Gastroesophageal sphincter (tissue), 4 donors: ENCODE measurements around the gene BAIAP2. TPM values are rescaled to one million over a fixed set of nuclear protein-coding genes. Genes with fewer than 3 reads are reported as not detected.
A peak's percentile ranks its signal among the peaks of the same experiment; 100 is the strongest.

Experiments
- ATAC-seq: fragments of 150-250 bp; one replicate; pipeline ENCODE4 v1.9.1; 2016; ENCODE audit warnings: mild to moderate bottlenecking, moderate library complexity
- H3K27ac ChIP-seq, 4 donors: fragments of 200-600 bp; sonication (generic) in 3 of 4; 1 replicate in 3 of 4; 2 replicates in 1 of 4; pipeline ENCODE4 v1.5.1; 2016 to 2019
- H3K27me3 ChIP-seq: fragments of 200-600 bp; sonication (generic); one replicate; pipeline ENCODE4 v1.5.1; 2019
- H3K36me3 ChIP-seq, 2 donors: fragments of 200-600 bp; sonication (generic); one replicate each; pipeline ENCODE4 v1.5.1; 2019; ENCODE audit warnings: control low read depth in 1 of 2
- H3K4me1 ChIP-seq, 3 donors: fragments of 200-600 bp; sonication (generic); 1 replicate in 2 of 3; 2 replicates in 1 of 3; pipeline ENCODE4 v1.5.1; 2016 to 2019; ENCODE audit warnings: control low read depth in 2 of 3
- H3K4me3 ChIP-seq, 2 donors: fragments of 200-600 bp; sonication (generic); one replicate each; pipeline ENCODE4 v1.5.1; 2019; ENCODE audit warnings: mild to moderate bottlenecking in 1 of 2, moderate library complexity in 1 of 2
- H3K9me3 ChIP-seq, 3 donors: fragments of 200-600 bp; sonication (generic); one replicate each; pipeline ENCODE4 v1.5.1; 2017 to 2019; ENCODE audit warnings: control low read depth in 2 of 3
- EP300 ChIP-seq: sonication (generic); formaldehyde crosslinking; IDR thresholded peaks from one replicate; pipeline ENCODE4 v1.6.1; 2017; ENCODE audit warnings: antibody characterized with exemption, mild to moderate bottlenecking
- POLR2A ChIP-seq, 2 donors: fragments of 450-650 bp; IDR thresholded peaks; one replicate each; pipeline ENCODE4 v1.6.1; 2017; ENCODE audit warnings: antibody characterized with exemption in 2 of 2, mild to moderate bottlenecking in 2 of 2, moderate library complexity in 1 of 2
- POLR2AphosphoS5 ChIP-seq: sonication (generic); formaldehyde crosslinking; IDR thresholded peaks from one replicate; pipeline ENCODE4 v1.6.1; 2017; ENCODE audit warnings: antibody characterized with exemption
- WGBS, 2 donors: methylation state at CpG; one replicate each; pipeline ENCODE4 v1.1.5; 2018; ENCODE audit warnings: low coverage in 1 of 2; 5-methylcytosine and 5-hydroxymethylcytosine counted together
- total RNA-seq, 4 donors: library from RNA; depleted of rRNA; stranded (reverse); fragments of >200 nt; gene quantifications; one replicate each; pipeline ENCODE4 v1.1.0, GENCODE V29; 2016
- TF ChIP-seq, protein P1 (sequence below), 4 experiments: fragments of 200-600 bp in 2 of 4; fragments of 450-650 bp in 2 of 4; sonication (generic) in 1 of 4; IDR thresholded peaks; one replicate each; pipeline ENCODE4 v1.5.1; 2017 to 2019; ENCODE audit warnings: antibody characterized with exemption in 4 of 4, mild to moderate bottlenecking in 2 of 4, moderate library complexity in 2 of 4

The BAIAP2 gene
- total RNA-seq, 4 donors from 2014 or later = 32.7 to 54.9 (median 40.6) TPM

DNA sequence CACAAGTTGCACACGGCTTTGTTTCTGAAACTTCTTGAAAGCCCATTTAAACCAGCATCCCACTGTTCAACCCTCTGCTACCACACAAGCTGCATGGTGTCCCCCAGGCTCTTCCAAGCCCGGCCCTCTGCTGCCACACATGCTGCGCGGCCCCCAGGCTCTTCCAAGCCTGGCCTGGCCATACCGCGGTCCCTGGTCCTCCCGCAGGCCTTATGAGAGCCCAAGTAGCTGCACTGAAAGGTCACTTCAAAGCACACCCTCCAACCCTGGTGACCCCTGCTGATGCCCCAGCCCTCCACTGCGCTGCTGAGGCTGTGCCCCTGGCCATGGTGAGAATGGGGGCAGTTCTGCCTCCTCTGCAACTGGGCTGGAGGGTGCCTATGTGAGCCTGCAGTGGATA, 104.5 kb downstream of the BAIAP2 start:
- Histone ChIP-seq H3K9me3 (no peaks in the 10 kb centered on the region), H3K27me3 (no peaks in the 10 kb centered on the region), H3K27ac (no peak overlapping the region), H3K36me3 (no peaks in the 10 kb centered on the region), H3K4me1 (peaks cover 0 to 13% (median 4%) of the 10 kb centered on the region in 3 donors), H3K4me3 (no peak overlapping the region)
- WGBS, 2 donors = 68 to 76% methylated on average over 5 to 7 of the region's 8 CpGs
- no peak for ATAC-seq
- TF ChIP-seq, protein P1, sequence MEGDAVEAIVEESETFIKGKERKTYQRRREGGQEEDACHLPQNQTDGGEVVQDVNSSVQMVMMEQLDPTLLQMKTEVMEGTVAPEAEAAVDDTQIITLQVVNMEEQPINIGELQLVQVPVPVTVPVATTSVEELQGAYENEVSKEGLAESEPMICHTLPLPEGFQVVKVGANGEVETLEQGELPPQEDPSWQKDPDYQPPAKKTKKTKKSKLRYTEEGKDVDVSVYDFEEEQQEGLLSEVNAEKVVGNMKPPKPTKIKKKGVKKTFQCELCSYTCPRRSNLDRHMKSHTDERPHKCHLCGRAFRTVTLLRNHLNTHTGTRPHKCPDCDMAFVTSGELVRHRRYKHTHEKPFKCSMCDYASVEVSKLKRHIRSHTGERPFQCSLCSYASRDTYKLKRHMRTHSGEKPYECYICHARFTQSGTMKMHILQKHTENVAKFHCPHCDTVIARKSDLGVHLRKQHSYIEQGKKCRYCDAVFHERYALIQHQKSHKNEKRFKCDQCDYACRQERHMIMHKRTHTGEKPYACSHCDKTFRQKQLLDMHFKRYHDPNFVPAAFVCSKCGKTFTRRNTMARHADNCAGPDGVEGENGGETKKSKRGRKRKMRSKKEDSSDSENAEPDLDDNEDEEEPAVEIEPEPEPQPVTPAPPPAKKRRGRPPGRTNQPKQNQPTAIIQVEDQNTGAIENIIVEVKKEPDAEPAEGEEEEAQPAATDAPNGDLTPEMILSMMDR (IDR thresholded peaks at IDR 0.05) = no peak
- TF ChIP-seq POLR2AphosphoS5 (no peak), POLR2A (IDR thresholded peaks at IDR 0.05) (no peak), EP300 (no peak)

DNA sequence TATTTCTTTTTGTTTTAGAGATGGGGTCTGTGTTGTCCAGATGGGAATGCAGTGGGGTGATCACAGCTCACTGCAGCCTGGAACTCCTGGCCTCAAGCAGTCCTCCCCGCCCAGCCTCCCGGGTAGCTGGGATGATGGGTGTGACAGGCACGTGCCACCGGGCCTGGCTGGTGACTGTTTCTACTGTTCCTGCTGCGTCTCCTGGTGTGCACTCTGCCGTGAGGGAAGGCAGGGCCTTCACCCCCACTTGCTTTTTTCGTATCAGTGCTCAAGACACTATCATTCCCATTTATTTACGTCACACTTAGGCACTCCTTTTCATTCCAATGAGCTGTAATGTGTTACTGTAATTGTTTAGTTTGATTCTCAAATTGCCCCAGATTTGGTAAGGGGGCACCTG, 105.1 kb downstream of the BAIAP2 start:
- WGBS, 2 donors = 63 to 86% methylated on average over 5 to 8 of the region's 8 CpGs
- TF ChIP-seq POLR2A (IDR thresholded peaks at IDR 0.05) (no peak), POLR2AphosphoS5 (no peak), EP300 (no peak)
- TF ChIP-seq, protein P1 (IDR thresholded peaks at IDR 0.05) = no peak
- no peak for ATAC-seq
- no peaks in the 10 kb centered on the region for H3K36me3 ChIP-seq
- H3K27ac ChIP-seq = no peak overlapping the region
- no peaks in the 10 kb centered on the region for H3K27me3 ChIP-seq
- peaks cover 0 to 13% (median 4%) of the 10 kb centered on the region in 3 donors for H3K4me1 ChIP-seq
- no peak overlapping the region for H3K4me3 ChIP-seq
- no peaks in the 10 kb centered on the region for H3K9me3 ChIP-seq

DNA sequence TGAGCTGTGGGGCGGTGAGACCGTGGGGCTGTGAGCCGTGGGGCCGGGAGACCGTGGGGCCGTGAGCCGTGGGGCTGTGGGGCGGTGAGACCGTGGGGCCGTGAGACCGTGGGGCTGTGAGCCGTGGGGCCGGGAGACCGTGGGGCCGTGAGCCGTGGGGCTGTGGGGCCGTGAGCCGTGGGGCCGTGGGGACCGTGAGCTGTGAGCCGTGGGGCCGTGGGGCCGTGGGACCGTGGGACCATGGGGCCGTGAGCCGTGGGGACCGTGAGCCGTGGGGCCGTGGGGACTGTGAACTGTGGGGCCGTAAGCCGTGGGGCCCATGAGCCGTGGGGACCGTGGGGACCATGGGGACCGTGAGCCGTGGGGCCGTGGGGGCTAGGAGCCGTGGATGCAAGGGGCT, 105.7 kb downstream of the BAIAP2 start:
- TF ChIP-seq POLR2A (IDR thresholded peaks at IDR 0.05) = no peak
- no peak for TF ChIP-seq EP300
- TF ChIP-seq POLR2AphosphoS5 = no peak
- TF ChIP-seq, protein P1 (IDR thresholded peaks at IDR 0.05) = no peak
- H3K4me1 ChIP-seq = peaks cover 0 to 13% (median 4%) of the 10 kb centered on the region in 3 donors

DNA sequence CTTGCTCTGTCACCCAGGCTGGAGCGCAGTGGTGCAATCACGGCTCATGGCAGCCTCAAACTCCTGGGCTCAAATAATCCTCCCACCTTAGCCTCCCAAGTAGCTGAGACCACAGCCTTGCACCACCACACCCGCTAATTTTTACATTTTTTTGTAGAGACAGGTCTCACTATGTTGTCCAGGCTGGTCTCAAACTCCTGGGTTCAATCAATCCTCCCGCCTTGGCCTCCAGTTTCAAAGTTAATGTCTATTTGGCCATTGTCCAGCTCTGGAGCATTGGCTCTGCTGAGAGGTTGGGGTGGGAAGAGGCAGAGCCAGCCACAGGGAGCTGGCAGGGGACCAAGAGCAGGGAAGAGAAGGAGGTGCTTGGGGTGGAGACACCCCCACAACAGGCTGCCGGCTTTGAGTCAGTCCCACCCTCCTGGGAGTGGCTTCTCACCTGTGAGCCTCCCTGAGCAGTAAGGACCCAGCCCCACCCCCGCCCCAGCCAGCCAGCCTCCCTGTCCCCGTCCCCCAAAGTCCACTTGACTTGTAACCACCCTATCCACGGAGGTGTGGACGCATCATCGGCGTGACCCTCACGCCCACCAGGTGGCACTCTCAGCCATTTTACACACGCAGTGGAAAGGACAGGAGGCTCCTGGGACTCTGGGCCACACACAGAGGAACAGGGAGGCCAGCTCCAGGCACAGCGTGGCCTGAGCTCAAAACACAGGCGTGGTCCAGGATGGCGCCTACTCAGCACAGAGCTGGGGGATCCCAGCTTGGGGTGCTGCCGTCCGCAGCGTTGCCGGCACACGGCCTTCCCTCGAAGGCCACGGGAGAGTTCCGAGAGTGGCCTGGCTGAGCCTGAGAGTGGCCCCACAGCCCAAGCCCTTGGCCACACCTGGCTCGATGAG, 107.6 kb downstream of the BAIAP2 start:
- Histone ChIP-seq H3K27ac (no peak overlapping the region), H3K27me3 (no peaks in the 10 kb centered on the region), H3K4me1 (peaks cover 0 to 13% (median 4%) of the 10 kb centered on the region in 3 donors), H3K9me3 (no peaks in the 10 kb centered on the region), H3K4me3 (no peak overlapping the region), H3K36me3 (no peaks in the 10 kb centered on the region)
- 56 to 85% methylated on average over 3 to 4 of the region's 25 CpGs for WGBS, 2 donors
- ATAC-seq = peak; percentile 92
- TF ChIP-seq POLR2A (IDR thresholded peaks at IDR 0.05) (no peak), EP300 (no peak)
- TF ChIP-seq, protein P1 (IDR thresholded peaks at IDR 0.05) = peak in 3 of 4 experiments; percentile 56 to 86 (median 70)

More for the DNA sequence above, 105.7 kb downstream of the BAIAP2 start:
- Histone ChIP-seq H3K27me3 (no peaks in the 10 kb centered on the region), H3K36me3 (no peaks in the 10 kb centered on the region), H3K9me3 (no peaks in the 10 kb centered on the region), H3K4me3 (no peak overlapping the region), H3K27ac (no peak overlapping the region)
- WGBS, 2 donors = no CpG with 5 or more reads among the region's 37 CpGs
- no peak for ATAC-seq

DNA sequence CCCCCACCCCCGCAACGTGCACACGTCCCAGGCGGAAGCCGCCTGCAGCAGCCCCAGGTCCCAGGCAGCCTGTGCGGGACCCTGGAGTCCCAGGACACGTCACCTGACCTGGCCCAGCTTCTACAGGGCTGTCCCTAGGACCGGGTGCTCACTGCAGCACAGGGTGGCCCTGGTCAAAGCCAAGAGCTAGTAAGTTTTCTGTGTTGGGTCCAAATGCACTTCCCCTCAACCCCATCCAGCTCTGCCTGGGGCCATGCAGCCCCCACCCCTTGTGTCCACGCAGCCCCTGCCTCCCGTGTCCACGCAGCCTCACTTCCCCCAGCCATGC, 108.2 kb downstream of the BAIAP2 start:
- no CpG with 5 or more reads among the region's 11 CpGs for WGBS, 2 donors
- ATAC-seq = peak; percentile 30

More for the DNA sequence above, 108.2 kb downstream of the BAIAP2 start:
- TF ChIP-seq POLR2A (IDR thresholded peaks at IDR 0.05) = no peak
- TF ChIP-seq, protein P1 (IDR thresholded peaks at IDR 0.05) = no peak
- no peak for TF ChIP-seq POLR2AphosphoS5
- no peak for TF ChIP-seq EP300
- Histone ChIP-seq H3K36me3 (no peaks in the 10 kb centered on the region), H3K27ac (no peak overlapping the region), H3K4me1 (peaks cover 0 to 13% (median 4%) of the 10 kb centered on the region in 3 donors), H3K4me3 (no peak overlapping the region), H3K27me3 (no peaks in the 10 kb centered on the region), H3K9me3 (no peaks in the 10 kb centered on the region)
